HEK293 (cell line): Measurements from ENCODE around the gene FAM120C.
A peak's percentile ranks its signal among the peaks of the same experiment; 100 is the strongest.

Experiments used
- CTCF ChIA-PET: fragments of 350-600 bp; formaldehyde crosslinking; extraction: SDS; loops from one replicate; lab custom pipeline; 2021; ENCODE audit warnings: antibody characterized with exemption; lab: Yijun Ruan, JAX
- POLR2A ChIA-PET: fragments of 300-600 bp; formaldehyde crosslinking; extraction: SDS; loops from one replicate; lab custom pipeline; 2020; ENCODE audit warnings: antibody characterized with exemption, inconsistent platforms; lab: Yijun Ruan, JAX
- H3K27ac ChIP-seq: fragments of 200-500 bp; sonication (Bioruptor generic); 2 replicates; pipeline ENCODE4 v1.5.1; 2014; ENCODE audit warnings: low read depth, low read length, control low read depth, inconsistent platforms; ENCODE audit errors: extremely low read depth
- H3K36me3 ChIP-seq, 2 experiments: fragments of 200-500 bp in 1 of 2; sonication (Bioruptor generic) in 1 of 2; 1 replicate in 1 of 2; 2 replicates in 1 of 2; pipeline ENCODE4 v1.5.1; 2014 to 2017; ENCODE audit warnings: inconsistent platforms in 2 of 2, low read length in 2 of 2; ENCODE audit not compliant: control insufficient read depth in 2 of 2, insufficient read depth in 1 of 2
- H3K4me1 ChIP-seq: fragments of 200-500 bp; sonication (Bioruptor generic); 2 replicates; pipeline ENCODE4 v1.5.1; 2014; ENCODE audit warnings: mild to moderate bottlenecking, low read length, inconsistent platforms; ENCODE audit not compliant: control insufficient read depth, insufficient read depth
- H3K4me3 ChIP-seq: 2 replicates; pipeline ENCODE4 v1.5.1; 2011; ENCODE audit warnings: low read depth, mild to moderate bottlenecking, control low read depth, low read length, moderate library complexity
- H3K9me3 ChIP-seq: fragments of 200-500 bp; sonication (Bioruptor generic); 2 replicates; pipeline ENCODE4 v1.5.1; 2014; ENCODE audit warnings: low read depth, low read length, inconsistent platforms; ENCODE audit not compliant: control insufficient read depth, insufficient read depth
- KLF10 ChIP-seq: fragments of 450-650 bp; IDR thresholded peaks from 2 replicates; pipeline ENCODE4 v1.5.1; 2018; ENCODE audit warnings: missing biosample characterization, mild to moderate bottlenecking, missing genetic modification characterization
- TCF7L2 ChIP-seq: IDR thresholded peaks from 2 replicates; pipeline ENCODE4 v1.6.1; 2011; ENCODE audit warnings: low read depth, mild to moderate bottlenecking, inconsistent platforms, low read length, moderate library complexity, borderline replicate concordance
- ZNF302 ChIP-seq: fragments of 450-650 bp; formaldehyde crosslinking; IDR thresholded peaks from 2 replicates; pipeline ENCODE4 v1.5.1; 2016; ENCODE audit warnings: missing biosample characterization, missing genetic modification characterization, low read depth
- ZNF510 ChIP-seq: fragments of 450-650 bp; formaldehyde crosslinking; IDR thresholded peaks from 2 replicates; pipeline ENCODE4 v1.5.1; 2018; ENCODE audit warnings: mild to moderate bottlenecking, missing genetic modification characterization, missing biosample characterization; ENCODE audit not compliant: insufficient replicate concordance
- ZNF529 ChIP-seq: fragments of 450-650 bp; formaldehyde crosslinking; IDR thresholded peaks from 2 replicates; pipeline ENCODE4 v1.5.1; 2017; ENCODE audit warnings: missing genetic modification characterization, missing biosample characterization; ENCODE audit not compliant: insufficient replicate concordance
- ZNF549 ChIP-seq: fragments of 450-650 bp; IDR thresholded peaks from 2 replicates; pipeline ENCODE4 v1.5.1; 2018; ENCODE audit warnings: missing biosample characterization, missing genetic modification characterization, mild to moderate bottlenecking, inconsistent platforms, moderate library complexity
- ZNF561 ChIP-seq: fragments of 450-650 bp; IDR thresholded peaks from 2 replicates; pipeline ENCODE4 v1.5.1; 2018; ENCODE audit warnings: missing biosample characterization, missing genetic modification characterization, borderline replicate concordance
- ZNF610 ChIP-seq: fragments of 450-650 bp; formaldehyde crosslinking; IDR thresholded peaks from 2 replicates; pipeline ENCODE4 v1.5.1; 2016; ENCODE audit warnings: missing biosample characterization, missing genetic modification characterization, borderline replicate concordance
- ZNF791 ChIP-seq: fragments of 450-650 bp; formaldehyde crosslinking; IDR thresholded peaks from 2 replicates; pipeline ENCODE4 v1.5.1; 2016; ENCODE audit warnings: missing biosample characterization, missing genetic modification characterization
- TF ChIP-seq, protein P1 (sequence below): fragments of 450-650 bp; formaldehyde crosslinking; IDR thresholded peaks from 2 replicates; pipeline ENCODE4 v1.5.1; 2016; ENCODE audit warnings: missing biosample characterization, missing genetic modification characterization
- TF ChIP-seq, protein P2 (sequence below): fragments of 450-650 bp; formaldehyde crosslinking; IDR thresholded peaks from 2 replicates; pipeline ENCODE4 v1.5.1; 2016; ENCODE audit warnings: missing biosample characterization, missing genetic modification characterization, low read depth
- TF ChIP-seq, protein P3 (sequence below): fragments of 450-650 bp; formaldehyde crosslinking; IDR thresholded peaks from 2 replicates; pipeline ENCODE4 v1.5.1; 2016; ENCODE audit warnings: missing biosample characterization, missing genetic modification characterization, low read depth
- TF ChIP-seq, protein P4 (sequence below): fragments of 450-650 bp; formaldehyde crosslinking; IDR thresholded peaks from 2 replicates; pipeline ENCODE4 v1.5.1; 2017; ENCODE audit warnings: missing biosample characterization, missing genetic modification characterization

Gene FAM120C

DNA sequence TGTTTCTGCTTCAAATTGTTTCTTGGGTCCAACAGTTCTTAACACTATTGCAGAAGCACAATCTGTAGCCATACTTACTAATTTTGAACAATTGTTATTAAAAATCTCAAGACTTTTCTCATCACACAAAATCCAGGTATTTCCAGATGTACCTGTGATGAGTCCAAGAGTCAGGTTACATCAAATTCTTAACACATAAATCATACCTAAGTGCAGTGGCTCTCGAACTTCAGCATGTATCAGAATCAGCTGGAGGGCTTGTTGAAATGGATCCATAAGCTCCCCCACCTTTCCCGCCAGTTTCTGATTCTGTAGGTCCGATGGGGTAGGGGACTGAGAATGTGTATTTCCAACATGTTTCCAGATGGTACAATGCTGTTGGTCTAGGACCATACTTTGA, 10.6 kb downstream of the FAM120C start:
- ChIA-PET POLR2A (interaction anchor here (1.0 kb wide), 1 partner anchor 11 kb away, joined by 3 read pairs; the partner anchor contains the start of gene FAM120C), CTCF (interaction anchor here (0.6 to 1.9 kb wide), 2 partner anchors 11 to 64 kb away, joined by 3 to 4 read pairs; no protein-coding TSS in a partner anchor)
- TF ChIP-seq KLF10 (tag by site-specific recombination): no peak
- no peak for TF ChIP-seq ZNF791 (tag by site-specific recombination)
- TF ChIP-seq ZNF302 (tag by site-specific recombination): no peak
- TF ChIP-seq ZNF529: no peak
- TF ChIP-seq, protein P1, sequence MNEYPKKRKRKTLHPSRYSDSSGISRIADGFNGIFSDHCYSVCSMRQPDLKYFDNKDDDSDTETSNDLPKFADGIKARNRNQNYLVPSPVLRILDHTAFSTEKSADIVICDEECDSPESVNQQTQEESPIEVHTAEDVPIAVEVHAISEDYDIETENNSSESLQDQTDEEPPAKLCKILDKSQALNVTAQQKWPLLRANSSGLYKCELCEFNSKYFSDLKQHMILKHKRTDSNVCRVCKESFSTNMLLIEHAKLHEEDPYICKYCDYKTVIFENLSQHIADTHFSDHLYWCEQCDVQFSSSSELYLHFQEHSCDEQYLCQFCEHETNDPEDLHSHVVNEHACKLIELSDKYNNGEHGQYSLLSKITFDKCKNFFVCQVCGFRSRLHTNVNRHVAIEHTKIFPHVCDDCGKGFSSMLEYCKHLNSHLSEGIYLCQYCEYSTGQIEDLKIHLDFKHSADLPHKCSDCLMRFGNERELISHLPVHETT (tag by site-specific recombination): no peak
- TF ChIP-seq TCF7L2: no peak
- no peak for TF ChIP-seq ZNF549 (tag by site-specific recombination)
- no peak for TF ChIP-seq ZNF561 (tag by site-specific recombination)
- TF ChIP-seq, protein P2, sequence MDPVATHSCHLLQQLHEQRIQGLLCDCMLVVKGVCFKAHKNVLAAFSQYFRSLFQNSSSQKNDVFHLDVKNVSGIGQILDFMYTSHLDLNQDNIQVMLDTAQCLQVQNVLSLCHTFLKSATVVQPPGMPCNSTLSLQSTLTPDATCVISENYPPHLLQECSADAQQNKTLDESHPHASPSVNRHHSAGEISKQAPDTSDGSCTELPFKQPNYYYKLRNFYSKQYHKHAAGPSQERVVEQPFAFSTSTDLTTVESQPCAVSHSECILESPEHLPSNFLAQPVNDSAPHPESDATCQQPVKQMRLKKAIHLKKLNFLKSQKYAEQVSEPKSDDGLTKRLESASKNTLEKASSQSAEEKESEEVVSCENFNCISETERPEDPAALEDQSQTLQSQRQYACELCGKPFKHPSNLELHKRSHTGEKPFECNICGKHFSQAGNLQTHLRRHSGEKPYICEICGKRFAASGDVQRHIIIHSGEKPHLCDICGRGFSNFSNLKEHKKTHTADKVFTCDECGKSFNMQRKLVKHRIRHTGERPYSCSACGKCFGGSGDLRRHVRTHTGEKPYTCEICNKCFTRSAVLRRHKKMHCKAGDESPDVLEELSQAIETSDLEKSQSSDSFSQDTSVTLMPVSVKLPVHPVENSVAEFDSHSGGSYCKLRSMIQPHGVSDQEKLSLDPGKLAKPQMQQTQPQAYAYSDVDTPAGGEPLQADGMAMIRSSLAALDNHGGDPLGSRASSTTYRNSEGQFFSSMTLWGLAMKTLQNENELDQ (tag by site-specific recombination): no peak
- no peak for TF ChIP-seq ZNF510 (tag by site-specific recombination)
- no peak overlapping the region for H3K4me3 ChIP-seq
- no peak overlapping the region for H3K27ac ChIP-seq
- H3K36me3 ChIP-seq: peaks cover 0 to 22% of the 10 kb centered on the region in 2 experiments; a peak in 2 of 3 replicates
- H3K9me3 ChIP-seq: no peaks in the 10 kb centered on the region
- no peaks in the 10 kb centered on the region for H3K4me1 ChIP-seq

DNA sequence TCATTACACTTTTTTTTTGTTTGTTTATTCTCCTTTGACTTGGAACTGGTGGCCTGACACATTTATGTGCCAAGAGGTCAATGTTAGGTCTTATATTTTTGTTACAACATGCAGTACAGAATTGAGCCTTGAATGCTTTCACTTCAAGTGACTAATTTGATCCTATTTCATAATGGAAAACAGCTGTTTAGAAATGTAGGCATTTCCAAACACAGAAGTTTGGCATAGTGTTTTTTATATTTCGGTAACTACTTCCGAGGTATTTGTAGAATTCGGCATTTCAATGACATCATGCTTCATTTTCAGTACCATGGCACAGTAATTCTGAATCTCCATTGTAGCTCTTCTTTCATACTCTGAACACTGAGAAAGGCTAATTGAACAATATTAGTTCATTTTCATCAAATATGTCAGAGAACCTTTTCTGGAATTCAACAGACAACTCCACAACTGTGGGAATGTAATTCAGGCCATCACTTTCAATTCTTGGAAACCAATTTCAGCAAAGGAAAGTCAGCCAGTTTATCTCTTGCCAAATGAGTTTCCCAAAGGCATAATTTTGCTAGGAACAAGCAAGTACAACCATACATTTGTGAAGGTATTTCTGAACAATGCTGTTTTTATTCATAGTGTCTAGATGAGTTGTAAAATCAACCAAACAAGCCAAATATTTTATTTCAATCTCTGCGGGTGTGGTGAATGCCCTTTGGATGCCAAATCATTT, 11.4 kb downstream of the FAM120C start:
- POLR2A ChIA-PET: interaction anchor here (1.0 to 1.4 kb wide), 2 partner anchors 9 to 12 kb away, joined by 3 to 4 read pairs; partner anchors contain the start of gene FAM120C
- Histone ChIP-seq H3K4me1 (no peaks in the 10 kb centered on the region), H3K4me3 (no peak overlapping the region), H3K27ac (no peak overlapping the region), H3K36me3 (peaks cover 0 to 16% of the 10 kb centered on the region in 2 experiments; a peak in 2 of 3 replicates), H3K9me3 (no peaks in the 10 kb centered on the region)
- CTCF ChIA-PET: interaction anchor here (1.9 kb wide), 1 partner anchor 10 kb away, joined by 4 read pairs; no protein-coding TSS in a partner anchor
- TF ChIP-seq, protein P3, sequence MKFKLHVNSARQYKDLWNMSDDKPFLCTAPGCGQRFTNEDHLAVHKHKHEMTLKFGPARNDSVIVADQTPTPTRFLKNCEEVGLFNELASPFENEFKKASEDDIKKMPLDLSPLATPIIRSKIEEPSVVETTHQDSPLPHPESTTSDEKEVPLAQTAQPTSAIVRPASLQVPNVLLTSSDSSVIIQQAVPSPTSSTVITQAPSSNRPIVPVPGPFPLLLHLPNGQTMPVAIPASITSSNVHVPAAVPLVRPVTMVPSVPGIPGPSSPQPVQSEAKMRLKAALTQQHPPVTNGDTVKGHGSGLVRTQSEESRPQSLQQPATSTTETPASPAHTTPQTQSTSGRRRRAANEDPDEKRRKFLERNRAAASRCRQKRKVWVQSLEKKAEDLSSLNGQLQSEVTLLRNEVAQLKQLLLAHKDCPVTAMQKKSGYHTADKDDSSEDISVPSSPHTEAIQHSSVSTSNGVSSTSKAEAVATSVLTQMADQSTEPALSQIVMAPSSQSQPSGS (tag by site-specific recombination): peak; percentile 83
- TF ChIP-seq ZNF610 (tag by site-specific recombination): no peak
- TF ChIP-seq, protein P4, sequence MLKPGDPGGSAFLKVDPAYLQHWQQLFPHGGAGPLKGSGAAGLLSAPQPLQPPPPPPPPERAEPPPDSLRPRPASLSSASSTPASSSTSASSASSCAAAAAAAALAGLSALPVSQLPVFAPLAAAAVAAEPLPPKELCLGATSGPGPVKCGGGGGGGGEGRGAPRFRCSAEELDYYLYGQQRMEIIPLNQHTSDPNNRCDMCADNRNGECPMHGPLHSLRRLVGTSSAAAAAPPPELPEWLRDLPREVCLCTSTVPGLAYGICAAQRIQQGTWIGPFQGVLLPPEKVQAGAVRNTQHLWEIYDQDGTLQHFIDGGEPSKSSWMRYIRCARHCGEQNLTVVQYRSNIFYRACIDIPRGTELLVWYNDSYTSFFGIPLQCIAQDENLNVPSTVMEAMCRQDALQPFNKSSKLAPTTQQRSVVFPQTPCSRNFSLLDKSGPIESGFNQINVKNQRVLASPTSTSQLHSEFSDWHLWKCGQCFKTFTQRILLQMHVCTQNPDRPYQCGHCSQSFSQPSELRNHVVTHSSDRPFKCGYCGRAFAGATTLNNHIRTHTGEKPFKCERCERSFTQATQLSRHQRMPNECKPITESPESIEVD (tag by site-specific recombination): 0 out of 2 replicates have a peak, but pooled peaks have one; percentile 29
